Measurements from ENCODE around the gene AP3M1.

AP3M1 gene

GRCh38 chr10:74110120-74110519 lies 40.5 kb downstream of the AP3M1 start:
- no peak for DNase-seq

DNA sequence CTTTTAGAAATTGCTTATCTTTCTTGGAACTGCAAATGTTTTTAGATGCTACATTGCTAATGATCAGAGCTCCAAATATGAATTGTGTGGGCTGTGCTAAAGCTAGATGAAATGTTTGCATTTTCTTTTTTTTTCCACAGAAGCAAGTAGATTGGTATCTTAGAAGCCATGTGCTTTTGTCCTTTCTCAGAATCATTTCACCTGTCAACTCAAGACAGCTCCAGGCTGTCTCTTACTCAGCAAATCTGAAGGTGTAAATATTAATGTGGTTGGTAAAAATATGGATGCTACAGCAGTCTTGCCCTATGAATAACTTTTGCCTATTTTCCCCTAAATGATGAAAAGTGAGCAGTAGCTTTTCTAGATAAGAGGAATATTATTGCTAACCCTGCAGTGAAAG lies 41.2 kb downstream of the AP3M1 start:
- no peak for DNase-seq

DNA sequence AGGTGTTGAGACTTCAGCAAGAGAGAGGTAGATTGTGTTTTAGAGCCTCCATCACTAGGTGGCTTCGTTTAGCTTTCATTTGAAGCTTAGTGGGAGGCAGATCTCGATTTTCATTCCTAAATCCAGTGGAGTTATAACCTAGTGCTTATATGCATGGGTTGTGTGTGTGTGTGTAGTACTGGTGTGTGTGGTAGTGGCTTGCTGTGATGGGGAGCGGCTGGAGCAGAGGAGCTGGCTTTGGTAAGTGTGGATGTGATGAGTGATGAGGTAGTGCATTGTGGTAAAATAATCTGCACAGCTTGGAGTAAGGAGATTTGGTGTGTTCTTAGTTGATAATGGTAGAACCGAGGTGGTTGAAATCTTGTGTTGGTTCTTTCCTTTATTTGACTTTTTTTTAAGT lies 43.2 kb downstream of the AP3M1 start:
- no peak for DNase-seq

GRCh38 chr10:74104996-74105395 lies 45.6 kb downstream of the AP3M1 start:
- DNase-seq: no peak

- DNase-seq: no peak
Measured at GRCh38 chr10:74104480-74104879, 46.1 kb downstream of the AP3M1 start.

DNA sequence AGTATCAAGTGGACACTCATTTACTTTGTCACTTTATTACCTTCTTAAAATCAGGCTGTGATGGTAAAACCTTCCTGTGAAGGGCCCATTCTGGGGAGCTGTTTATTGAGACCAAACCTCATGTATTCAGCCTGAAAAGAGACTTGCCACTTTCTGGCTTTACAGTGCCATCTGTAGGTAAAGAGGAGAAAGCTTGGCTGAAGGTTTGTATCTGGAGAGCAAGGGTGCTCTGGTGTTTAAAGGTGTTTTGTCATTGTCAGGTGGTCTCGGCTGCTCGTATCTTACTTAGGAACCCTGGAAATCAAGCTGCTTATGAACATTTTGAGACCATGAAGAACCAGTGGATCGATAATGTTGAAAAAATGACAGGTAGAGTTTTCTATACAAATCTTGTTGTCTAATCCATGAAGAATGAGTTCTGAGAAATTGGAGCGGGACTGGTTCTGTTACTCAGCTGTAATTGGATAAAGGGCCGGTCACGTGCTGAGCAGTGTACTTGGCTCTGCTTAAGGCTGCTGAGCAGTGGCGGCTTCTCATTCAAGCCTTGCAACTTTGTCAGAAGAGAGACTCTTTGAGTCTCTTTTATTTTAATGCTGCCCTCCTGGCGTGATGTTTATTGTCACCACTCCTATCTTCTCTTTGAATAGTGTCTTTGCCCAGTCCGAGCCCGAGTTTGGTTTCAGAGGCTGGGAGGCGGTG lies 46.9 kb downstream of the AP3M1 start:
- DNase-seq: no peak

DNA sequence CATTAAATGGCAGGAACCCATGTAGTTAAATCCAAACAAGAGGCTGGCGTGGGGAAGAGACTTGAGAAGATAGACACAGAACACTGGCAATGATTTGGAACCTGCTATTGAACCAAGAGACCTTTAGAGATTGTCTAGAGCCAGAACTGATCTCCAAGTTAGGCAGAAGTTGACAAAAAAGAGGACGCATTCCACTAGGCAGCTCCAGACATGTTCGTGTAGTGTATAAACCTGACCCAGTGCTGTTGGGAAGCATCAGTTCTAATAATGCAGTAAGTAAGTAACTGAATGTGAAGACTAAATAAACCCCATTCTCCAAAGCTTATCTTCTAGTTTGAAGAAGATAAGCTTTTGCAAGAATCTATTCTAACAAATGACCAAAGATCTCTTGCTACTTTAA lies 50.8 kb downstream of the AP3M1 start:
- DNase-seq: no peak

DNA sequence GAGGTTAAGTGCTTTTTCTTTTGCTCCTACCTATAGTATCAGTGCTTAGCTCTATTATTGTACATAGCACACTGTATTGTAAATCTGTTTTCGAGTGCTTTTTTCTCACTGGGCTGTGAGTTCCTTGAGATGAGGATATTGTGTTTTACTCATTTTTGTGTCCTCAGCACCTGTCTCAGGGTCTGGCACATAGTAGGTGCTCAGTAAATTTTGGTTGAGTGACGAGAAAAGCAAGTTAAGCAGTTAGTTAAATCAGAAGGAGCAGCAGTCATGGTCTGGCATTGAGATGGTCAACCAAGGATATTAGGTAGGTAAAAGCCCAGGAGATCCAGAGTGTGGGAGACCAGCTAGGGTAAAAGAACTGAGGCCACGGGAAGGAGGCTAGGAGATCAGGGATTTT lies 51.2 kb downstream of the AP3M1 start:
- DNase-seq: no peak

DNA sequence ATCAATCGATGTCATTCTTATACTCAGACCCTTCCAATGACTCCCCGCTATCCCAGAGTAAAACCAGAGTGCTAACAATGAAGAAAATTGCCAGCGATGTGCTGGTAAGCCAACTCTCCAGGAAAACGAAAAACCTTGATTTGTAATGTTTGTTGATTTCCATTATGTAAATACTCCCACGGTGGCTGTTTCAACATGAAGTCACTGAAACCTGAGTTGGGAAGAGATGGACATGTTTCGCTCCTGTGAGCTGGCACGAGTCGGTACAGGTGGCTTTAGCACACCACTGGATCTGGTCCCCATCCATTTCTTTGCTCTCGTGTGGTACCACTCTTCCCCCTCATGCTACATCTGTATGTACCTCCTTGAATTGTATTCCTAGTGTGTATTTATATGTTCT lies 52.9 kb downstream of the AP3M1 start:
- DNase-seq: no peak

DNA sequence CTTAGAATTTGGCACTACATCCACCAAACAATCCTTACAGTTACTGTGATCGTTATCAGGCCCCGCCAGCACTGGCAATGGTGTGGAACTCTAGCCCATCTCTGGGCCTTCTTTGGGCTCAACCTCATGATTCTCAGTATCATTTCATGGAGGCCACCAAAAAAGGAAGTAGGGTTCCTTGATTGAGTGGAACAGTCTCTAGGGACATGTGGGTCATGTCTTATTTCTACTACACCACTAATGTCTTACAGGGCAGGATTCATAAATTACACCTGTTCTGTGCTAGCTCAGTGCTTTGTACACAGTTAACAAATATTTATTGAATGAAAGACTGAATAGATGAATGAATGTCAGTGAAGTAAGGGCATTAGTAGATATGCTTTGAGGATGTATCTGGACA lies 53.9 kb downstream of the AP3M1 start:
- DNase-seq: no peak

DNA sequence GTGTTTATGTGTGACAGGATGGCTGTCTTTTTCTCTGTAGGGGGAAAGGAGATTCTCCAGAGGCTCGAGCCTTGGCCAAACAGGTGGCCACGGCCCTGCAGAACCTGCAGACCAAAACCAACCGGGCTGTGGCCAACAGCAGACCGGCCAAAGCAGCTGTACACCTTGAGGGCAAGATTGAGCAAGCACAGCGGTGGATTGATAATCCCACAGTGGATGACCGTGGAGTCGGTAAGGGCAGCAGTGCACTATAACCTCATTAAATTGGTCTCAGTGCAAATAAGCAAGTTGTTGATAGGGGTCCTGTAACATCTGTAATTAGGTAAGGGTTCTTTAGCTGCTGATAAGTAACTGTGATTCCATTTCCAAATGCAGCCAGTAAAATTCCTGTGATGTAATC lies 56.4 kb downstream of the AP3M1 start:
- no peak for DNase-seq

GRCh38 chr10:74093530-74094164 lies 57.0 kb downstream of the AP3M1 start:
- no peak for DNase-seq

DNA sequence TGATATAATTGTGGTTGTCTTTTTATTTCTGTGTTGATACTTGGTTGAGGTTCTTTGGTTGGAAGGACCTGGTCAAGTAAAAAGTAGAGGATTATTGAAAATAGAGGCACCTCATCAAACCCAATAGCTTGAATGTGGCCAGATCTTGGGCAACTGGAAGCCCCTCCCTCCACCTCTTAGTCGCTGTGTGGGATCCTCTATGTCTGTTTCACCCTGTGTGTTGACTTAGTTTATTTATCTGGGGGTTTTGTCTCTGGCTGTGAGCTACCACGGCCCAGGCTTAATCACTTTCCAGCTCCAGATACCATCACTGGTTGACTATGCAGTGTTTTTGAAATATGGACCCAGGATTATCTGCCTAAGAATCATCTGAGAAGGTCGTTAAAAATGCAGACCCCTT lies 58.3 kb downstream of the AP3M1 start:
- no peak for DNase-seq

DNA sequence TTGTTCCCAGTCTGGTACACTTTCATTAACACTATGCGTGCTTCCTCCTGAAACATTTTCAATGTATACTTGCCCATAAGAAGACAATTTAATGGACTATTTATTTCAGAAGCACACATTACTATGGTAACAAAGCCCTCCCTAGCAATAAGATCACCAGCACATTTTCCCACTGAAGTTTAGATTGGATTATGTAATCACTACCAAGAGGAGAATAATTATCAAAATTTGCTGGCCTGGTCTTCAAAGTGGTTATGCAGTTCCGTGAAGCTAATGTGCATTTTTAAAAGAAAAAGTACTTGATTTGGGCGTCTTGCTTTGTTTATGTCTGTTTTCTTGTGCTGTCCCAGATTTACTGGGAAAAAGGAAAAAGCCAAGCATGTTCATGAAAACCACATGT lies 61.9 kb downstream of the AP3M1 start:
- no peak for DNase-seq

GRCh38 chr10:74086317-74086716 lies 64.3 kb downstream of the AP3M1 start:
- no peak for DNase-seq

- DNase-seq: no peak
Measured at GRCh38 chr10:74084955-74085354, 65.7 kb downstream of the AP3M1 start.

- no peak for DNase-seq
Measured at GRCh38 chr10:74083304-74083703, 67.3 kb downstream of the AP3M1 start.

- DNase-seq: no peak
Measured at GRCh38 chr10:74081941-74082718, 68.5 kb downstream of the AP3M1 start.

GRCh38 chr10:74081192-74081803 lies 69.3 kb downstream of the AP3M1 start:
- no peak for DNase-seq

DNA sequence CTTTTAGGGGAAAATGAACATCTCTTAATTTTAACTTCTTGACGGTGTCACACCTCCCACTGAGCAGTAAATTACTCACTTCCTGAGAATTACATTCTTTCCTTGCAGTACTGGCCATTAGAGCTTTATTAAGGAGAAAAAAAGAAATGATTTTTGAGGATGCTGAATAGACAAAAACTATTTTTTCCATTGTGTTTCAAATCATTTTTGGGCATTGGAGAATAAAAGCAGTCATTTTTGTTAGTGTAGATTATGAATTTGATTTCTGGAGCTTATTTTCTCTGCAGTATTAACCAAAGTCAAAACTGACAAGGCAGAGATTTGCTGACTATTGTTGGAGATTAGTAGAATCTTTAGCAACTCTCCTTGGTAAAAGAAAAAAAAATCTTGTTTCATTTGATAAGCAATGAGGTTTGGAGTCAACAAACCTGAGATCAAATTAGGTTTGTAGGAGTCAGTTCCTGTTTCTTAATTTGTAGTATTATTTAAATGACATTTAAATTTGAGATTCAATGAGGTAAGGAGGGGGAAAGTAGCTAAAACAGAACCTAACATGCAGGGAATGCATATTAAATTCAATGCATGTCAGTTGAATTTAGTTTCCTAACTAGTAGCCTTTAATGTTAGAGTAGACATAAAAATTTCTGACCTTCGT lies 70.6 kb downstream of the AP3M1 start:
- DNase-seq: no peak

GRCh38 chr10:74079028-74079935 lies 71.3 kb downstream of the AP3M1 start:
- DNase-seq: no peak

GRCh38 chr10:74078037-74078436 lies 72.6 kb downstream of the AP3M1 start:
- DNase-seq: no peak

All from SIG-M5 (cell line).